Neural cell (in vitro differentiated cells): Measurements from ENCODE around the gene MICAL2. TPM values are rescaled to one million over a fixed set of nuclear protein-coding genes. Genes with fewer than 3 reads are reported as not detected.

Experiments
- H2AFZ ChIP-seq: fragments of 200-600, 300-800 bp; sonication (generic), shearing (Covaris generic); 2 replicates; pipeline ENCODE4 v1.6.0; 2014; ENCODE audit warnings: low read depth, mild to moderate bottlenecking, antibody characterized with exemption, low read length, moderate library complexity
- H3F3A ChIP-seq: fragments of 200-600 bp; shearing (Covaris generic); 2 replicates; pipeline ENCODE4 v1.6.1; 2016; ENCODE audit warnings: mild to moderate bottlenecking, moderate library complexity, mixed read lengths, antibody characterized with exemption, low read length; ENCODE audit not compliant: insufficient read depth, poor library complexity, severe bottlenecking
- H3K27ac ChIP-seq: fragments of 200-600, 300-800 bp; sonication (generic), shearing (Covaris generic); 2 replicates; pipeline ENCODE4 v1.5.1; 2014; ENCODE audit warnings: mild to moderate bottlenecking, low read length, moderate library complexity
- H3K27me3 ChIP-seq: fragments of 300-800, 200-600 bp; sonication (generic), shearing (Covaris generic); 2 replicates; pipeline ENCODE4 v1.6.0; 2014; ENCODE audit warnings: mild to moderate bottlenecking, low read depth, low read length, moderate library complexity; ENCODE audit not compliant: insufficient read depth
- H3K36me3 ChIP-seq: fragments of 300-800, 200-600 bp; sonication (generic), shearing (Covaris generic); 2 replicates; pipeline ENCODE4 v1.5.1; 2014; ENCODE audit warnings: mild to moderate bottlenecking, antibody characterized with exemption, low read length, moderate library complexity; ENCODE audit not compliant: insufficient read depth
- H3K4me2 ChIP-seq: fragments of 300-800, 200-600 bp; sonication (generic), shearing (Covaris generic); 2 replicates; pipeline ENCODE4 v1.6.0; 2014; ENCODE audit warnings: mild to moderate bottlenecking, low read length
- H3K4me3 ChIP-seq: fragments of 300-800, 200-600 bp; sonication (generic), shearing (Covaris generic); 2 replicates; pipeline ENCODE4 v1.5.1; 2014; ENCODE audit warnings: mild to moderate bottlenecking, low read length, moderate library complexity
- H3K79me2 ChIP-seq: fragments of 200-600 bp; shearing (Covaris generic); replicated peaks from 2 replicates; pipeline ENCODE4 v1.6.0; 2014; ENCODE audit warnings: mild to moderate bottlenecking, low read length, moderate library complexity; ENCODE audit not compliant: insufficient read depth
- H3K9ac ChIP-seq: fragments of 300-800, 200-600 bp; sonication (generic), shearing (Covaris generic); 2 replicates; pipeline ENCODE4 v1.6.1; 2016; ENCODE audit warnings: mild to moderate bottlenecking, low read length, mixed read lengths
- H3K9me2 ChIP-seq: fragments of 200-600 bp; shearing (Covaris generic); 2 replicates; pipeline ENCODE4 v1.6.1; 2016; ENCODE audit warnings: mild to moderate bottlenecking, low read length, mixed read lengths; ENCODE audit not compliant: insufficient read depth
- H3K9me3 ChIP-seq: fragments of 200-600, 300-800 bp; sonication (generic), shearing (Covaris generic); 2 replicates; pipeline ENCODE4 v1.6.1; 2016; ENCODE audit warnings: mild to moderate bottlenecking, mixed run types, low read length, moderate library complexity, mixed read lengths
- H4K20me1 ChIP-seq: fragments of 200-600 bp; shearing (Covaris generic); 2 replicates; pipeline ENCODE4 v1.6.1; 2016; ENCODE audit warnings: mild to moderate bottlenecking, mixed run types; ENCODE audit not compliant: insufficient read depth
- EP300 ChIP-seq: fragments of 450-650 bp; conservative IDR thresholded peaks from 2 replicates; pipeline ENCODE4 v1.6.1; 2014; ENCODE audit warnings: antibody characterized with exemption, mild to moderate bottlenecking, moderate library complexity; ENCODE audit not compliant: poor library complexity, severe bottlenecking
- EZH2 ChIP-seq: fragments of 200-600, 300-800 bp; shearing (Covaris generic), sonication (generic); IDR thresholded peaks from 2 replicates; pipeline ENCODE4 v1.6.1; 2014; ENCODE audit warnings: antibody characterized with exemption, low read length, borderline replicate concordance, mild to moderate bottlenecking; ENCODE audit not compliant: insufficient read depth, poor library complexity, severe bottlenecking
- MXI1 ChIP-seq: fragments of 450-650 bp; conservative IDR thresholded peaks from 2 replicates; pipeline ENCODE4 v1.6.1; 2014; ENCODE audit warnings: antibody characterized with exemption, mild to moderate bottlenecking; ENCODE audit not compliant: poor library complexity, severe bottlenecking
- POLR2AphosphoS5 ChIP-seq: IDR thresholded peaks from 2 replicates; pipeline ENCODE4 v1.6.1; 2012
- RAD21 ChIP-seq: fragments of 450-650 bp; conservative IDR thresholded peaks from 2 replicates; pipeline ENCODE4 v1.6.1; 2014; ENCODE audit warnings: antibody characterized with exemption, mild to moderate bottlenecking, moderate library complexity
- SMC3 ChIP-seq: fragments of 450-650 bp; conservative IDR thresholded peaks from 2 replicates; pipeline ENCODE4 v1.6.1; 2014; ENCODE audit warnings: antibody characterized with exemption, mild to moderate bottlenecking, moderate library complexity; ENCODE audit not compliant: poor library complexity
- TAF1 ChIP-seq: IDR thresholded peaks from 2 replicates; pipeline ENCODE4 v1.6.1; 2012; ENCODE audit warnings: low read depth
- polyA plus RNA-seq: library from polyadenylated mRNA; depleted of rRNA; stranded (reverse); fragments of >200 nt; gene quantifications from 2 replicates; pipeline ENCODE4 v1.2.3, GENCODE V29; 2014
- TF ChIP-seq, protein P1 (sequence below): IDR thresholded peaks from 2 replicates; pipeline ENCODE4 v1.6.1; 2012; ENCODE audit warnings: borderline replicate concordance
- TF ChIP-seq, protein P2 (sequence below): fragments of 450-650 bp; IDR thresholded peaks from 2 replicates; pipeline ENCODE4 v1.5.1; 2014; ENCODE audit warnings: antibody characterized with exemption, mild to moderate bottlenecking, moderate library complexity; ENCODE audit not compliant: poor library complexity, severe bottlenecking

The MICAL2 gene
- polyA plus RNA-seq, 1 donor from 2014 or later = 2.2 TPM

DNA sequence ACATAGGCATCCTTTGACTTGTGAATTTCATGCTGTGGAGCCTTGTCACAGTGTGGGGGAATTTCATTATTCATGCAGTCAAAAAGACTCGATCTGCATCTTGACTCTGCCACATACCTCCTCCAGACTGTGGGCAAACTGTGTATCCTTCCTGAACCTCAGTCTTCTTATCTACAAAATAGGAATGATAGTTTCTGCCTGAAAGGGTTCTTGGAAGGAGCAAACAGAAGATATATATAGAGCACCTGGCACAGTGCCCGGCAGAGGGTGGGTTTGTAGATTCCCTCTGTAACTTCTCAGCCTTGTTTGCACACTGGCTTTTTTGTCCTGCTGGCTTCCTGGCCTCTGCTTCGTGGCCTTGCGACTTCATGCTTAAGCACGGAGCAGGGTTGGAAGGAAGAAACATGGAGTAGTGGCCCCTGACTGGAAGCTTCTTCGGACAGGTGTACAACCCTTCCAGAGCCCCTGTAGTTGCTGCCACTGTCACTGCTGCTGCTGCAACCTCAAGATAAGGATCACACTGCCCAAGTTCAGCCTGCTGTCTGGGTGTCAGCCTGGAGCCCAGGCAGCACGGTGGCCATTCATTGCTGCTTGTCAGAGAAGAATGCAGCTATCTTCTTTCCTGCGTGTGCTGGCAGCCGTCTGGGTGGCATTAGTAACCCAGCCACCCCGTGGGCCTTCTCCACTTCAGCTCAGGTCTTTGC is 106.4 kb downstream of the MICAL2 start:
- Histone ChIP-seq H2AFZ (no peak overlapping the region), H3K79me2 (no peaks in the 10 kb centered on the region), H3K4me3 (no peak overlapping the region), H3K4me2 (no peak overlapping the region), H3F3A (no peaks in the 10 kb centered on the region), H3K9me3 (no peaks in the 10 kb centered on the region), H4K20me1 (no peaks in the 10 kb centered on the region), H3K36me3 (no peaks in the 10 kb centered on the region), H3K9me2 (no peaks in the 10 kb centered on the region), H3K9ac (no peak overlapping the region), H3K27ac (no peak overlapping the region), H3K27me3 (no peaks in the 10 kb centered on the region)
- TF ChIP-seq TAF1 = no peak
- no peak for TF ChIP-seq POLR2AphosphoS5
- TF ChIP-seq EP300 = no peak
- TF ChIP-seq EZH2 = no peak
- TF ChIP-seq, protein P1, sequence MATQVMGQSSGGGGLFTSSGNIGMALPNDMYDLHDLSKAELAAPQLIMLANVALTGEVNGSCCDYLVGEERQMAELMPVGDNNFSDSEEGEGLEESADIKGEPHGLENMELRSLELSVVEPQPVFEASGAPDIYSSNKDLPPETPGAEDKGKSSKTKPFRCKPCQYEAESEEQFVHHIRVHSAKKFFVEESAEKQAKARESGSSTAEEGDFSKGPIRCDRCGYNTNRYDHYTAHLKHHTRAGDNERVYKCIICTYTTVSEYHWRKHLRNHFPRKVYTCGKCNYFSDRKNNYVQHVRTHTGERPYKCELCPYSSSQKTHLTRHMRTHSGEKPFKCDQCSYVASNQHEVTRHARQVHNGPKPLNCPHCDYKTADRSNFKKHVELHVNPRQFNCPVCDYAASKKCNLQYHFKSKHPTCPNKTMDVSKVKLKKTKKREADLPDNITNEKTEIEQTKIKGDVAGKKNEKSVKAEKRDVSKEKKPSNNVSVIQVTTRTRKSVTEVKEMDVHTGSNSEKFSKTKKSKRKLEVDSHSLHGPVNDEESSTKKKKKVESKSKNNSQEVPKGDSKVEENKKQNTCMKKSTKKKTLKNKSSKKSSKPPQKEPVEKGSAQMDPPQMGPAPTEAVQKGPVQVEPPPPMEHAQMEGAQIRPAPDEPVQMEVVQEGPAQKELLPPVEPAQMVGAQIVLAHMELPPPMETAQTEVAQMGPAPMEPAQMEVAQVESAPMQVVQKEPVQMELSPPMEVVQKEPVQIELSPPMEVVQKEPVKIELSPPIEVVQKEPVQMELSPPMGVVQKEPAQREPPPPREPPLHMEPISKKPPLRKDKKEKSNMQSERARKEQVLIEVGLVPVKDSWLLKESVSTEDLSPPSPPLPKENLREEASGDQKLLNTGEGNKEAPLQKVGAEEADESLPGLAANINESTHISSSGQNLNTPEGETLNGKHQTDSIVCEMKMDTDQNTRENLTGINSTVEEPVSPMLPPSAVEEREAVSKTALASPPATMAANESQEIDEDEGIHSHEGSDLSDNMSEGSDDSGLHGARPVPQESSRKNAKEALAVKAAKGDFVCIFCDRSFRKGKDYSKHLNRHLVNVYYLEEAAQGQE = no peak
- TF ChIP-seq SMC3 = no peak
- TF ChIP-seq, protein P2, sequence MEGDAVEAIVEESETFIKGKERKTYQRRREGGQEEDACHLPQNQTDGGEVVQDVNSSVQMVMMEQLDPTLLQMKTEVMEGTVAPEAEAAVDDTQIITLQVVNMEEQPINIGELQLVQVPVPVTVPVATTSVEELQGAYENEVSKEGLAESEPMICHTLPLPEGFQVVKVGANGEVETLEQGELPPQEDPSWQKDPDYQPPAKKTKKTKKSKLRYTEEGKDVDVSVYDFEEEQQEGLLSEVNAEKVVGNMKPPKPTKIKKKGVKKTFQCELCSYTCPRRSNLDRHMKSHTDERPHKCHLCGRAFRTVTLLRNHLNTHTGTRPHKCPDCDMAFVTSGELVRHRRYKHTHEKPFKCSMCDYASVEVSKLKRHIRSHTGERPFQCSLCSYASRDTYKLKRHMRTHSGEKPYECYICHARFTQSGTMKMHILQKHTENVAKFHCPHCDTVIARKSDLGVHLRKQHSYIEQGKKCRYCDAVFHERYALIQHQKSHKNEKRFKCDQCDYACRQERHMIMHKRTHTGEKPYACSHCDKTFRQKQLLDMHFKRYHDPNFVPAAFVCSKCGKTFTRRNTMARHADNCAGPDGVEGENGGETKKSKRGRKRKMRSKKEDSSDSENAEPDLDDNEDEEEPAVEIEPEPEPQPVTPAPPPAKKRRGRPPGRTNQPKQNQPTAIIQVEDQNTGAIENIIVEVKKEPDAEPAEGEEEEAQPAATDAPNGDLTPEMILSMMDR = no peak
- TF ChIP-seq RAD21 = no peak
- TF ChIP-seq MXI1 = no peak

- Histone ChIP-seq H2AFZ (no peak overlapping the region), H3K9me3 (no peaks in the 10 kb centered on the region), H3K36me3 (no peaks in the 10 kb centered on the region), H3K27ac (no peak overlapping the region), H3K79me2 (no peaks in the 10 kb centered on the region), H3K27me3 (no peaks in the 10 kb centered on the region), H3K4me2 (no peak overlapping the region), H3F3A (no peaks in the 10 kb centered on the region), H3K9me2 (no peaks in the 10 kb centered on the region), H4K20me1 (no peaks in the 10 kb centered on the region), H3K4me3 (no peak overlapping the region), H3K9ac (no peak overlapping the region)
- TF ChIP-seq, protein P2 = no peak
- TF ChIP-seq RAD21 (no peak), EZH2 (no peak), TAF1 (no peak), MXI1 (no peak), SMC3 (no peak), POLR2AphosphoS5 (no peak), EP300 (no peak)
- TF ChIP-seq, protein P1 = no peak
These were observed 107.5 kb downstream of the MICAL2 start for GRCh38 chr11:12217879-12218278.
